Activated naive CD4-positive, alpha-beta T cell (primary cell): ENCODE results near the gene MEPE.

Experiments used
- DNase-seq, 4 experiments: peaks; one replicate each; lab custom pipeline; 2025; lab: John Stamatoyannopoulos, UW

MEPE gene

GRCh38 chr4:87832669-87833068 is at the start of gene MEPE:
Gene MEPE (plus strand): TSS chr4:87832969. CDS start chr4:87834715, 1,746 bp downstream.
- DNase-seq = no peak

GRCh38 chr4:87783781-87784180 is 49.0 kb upstream of the MEPE start:
- DNase-seq = no peak

- no peak for DNase-seq
Measured at GRCh38 chr4:87785731-87786509, 46.8 kb upstream of the MEPE start.

GRCh38 chr4:87799301-87800113 is 33.3 kb upstream of the MEPE start, which contains the start of gene IBSP:
Gene IBSP (plus strand): TSS chr4:87799554. CDS start chr4:87802362, 2,808 bp downstream.
- DNase-seq = no peak

- no peak for DNase-seq
Measured at GRCh38 chr4:87802858-87803257, 29.9 kb upstream of the MEPE start.

- no peak for DNase-seq
Measured at GRCh38 chr4:87803421-87803820, 29.3 kb upstream of the MEPE start.

- no peak for DNase-seq
Measured at GRCh38 chr4:87804871-87805270, 27.9 kb upstream of the MEPE start.

GRCh38 chr4:87805971-87806370 is 26.8 kb upstream of the MEPE start:
- DNase-seq = no peak

GRCh38 chr4:87806520-87806919 is 26.2 kb upstream of the MEPE start:
- DNase-seq = no peak

GRCh38 chr4:87807402-87807801 is 25.4 kb upstream of the MEPE start:
- DNase-seq = no peak

- no peak for DNase-seq
Measured at GRCh38 chr4:87811977-87812376, 20.8 kb upstream of the MEPE start.

GRCh38 chr4:87819281-87819919 is 13.4 kb upstream of the MEPE start:
- no peak for DNase-seq

- DNase-seq = no peak
Measured at GRCh38 chr4:87823200-87823599, 9.6 kb upstream of the MEPE start.

GRCh38 chr4:87823724-87824123 is 9.0 kb upstream of the MEPE start:
- no peak for DNase-seq

- DNase-seq = no peak
Measured at GRCh38 chr4:87824352-87824751, 8.4 kb upstream of the MEPE start.

- no peak for DNase-seq
Measured at GRCh38 chr4:87834401-87834800, 1.6 kb downstream of the MEPE start.

GRCh38 chr4:87835197-87835596 is 2.4 kb downstream of the MEPE start:
- DNase-seq = no peak

GRCh38 chr4:87835743-87836142 is 3.0 kb downstream of the MEPE start:
- DNase-seq = no peak

- no peak for DNase-seq
Measured at GRCh38 chr4:87838205-87838604, 5.4 kb downstream of the MEPE start.

GRCh38 chr4:87838890-87839591 is 6.3 kb downstream of the MEPE start:
- no peak for DNase-seq

GRCh38 chr4:87839592-87839946 is 6.8 kb downstream of the MEPE start:
- no peak for DNase-seq

- no peak for DNase-seq
Measured at GRCh38 chr4:87840149-87840548, 7.4 kb downstream of the MEPE start.
